Keratinocyte (primary cell): ENCODE data around the gene SPOPL.

Experiments
- CTCF ChIP-seq, 3 experiments: IDR thresholded peaks in 1 of 3; conservative IDR thresholded peaks in 1 of 3; optimal IDR thresholded peaks in 1 of 3; 2 replicates in 2 of 3; 3 replicates in 1 of 3; pipeline versions ENCODE3 to v1.5.1; 2011; ENCODE audit warnings: low read length in 3 of 3, mild to moderate bottlenecking in 3 of 3, moderate library complexity in 2 of 3, control low read depth in 1 of 3, inconsistent platforms in 1 of 3; ENCODE audit not compliant: insufficient read depth in 2 of 3; ENCODE audit errors: extremely low read depth in 1 of 3
- EZH2 ChIP-seq: IDR thresholded peaks from one replicate; pipeline ENCODE4 v1.6.1; 2012; ENCODE audit warnings: inconsistent platforms, mild to moderate bottlenecking, low read length, moderate library complexity

DNA sequence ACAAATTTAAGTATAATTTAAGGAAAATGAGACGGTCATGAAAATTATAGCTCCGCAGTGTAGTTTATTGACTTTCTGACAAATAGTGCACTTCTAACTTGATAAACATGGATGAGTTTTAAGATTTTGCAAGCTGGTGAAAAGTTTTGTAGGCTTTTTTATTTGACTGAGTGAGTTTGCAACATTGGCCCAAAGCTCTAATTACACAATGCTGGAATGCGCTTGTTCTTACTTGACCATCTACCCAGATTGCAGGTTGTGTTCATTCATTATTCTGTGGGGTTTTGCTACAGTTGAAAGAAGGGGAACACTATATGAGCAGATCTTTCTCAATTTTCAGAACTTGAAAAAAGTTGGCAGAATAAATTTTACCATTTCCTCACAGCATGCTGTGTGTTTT lies 13.5 kb downstream of the SPOPL start:
- no peak for TF ChIP-seq CTCF (optimal IDR thresholded peaks at IDR 0.05 in 1 of 3, IDR thresholded peaks at IDR 0.05 in 1 of 3, conservative IDR thresholded peaks at IDR 0.05 in 1 of 3; ENCODE audit: extremely low read depth in 1 of 3, insufficient read depth in 2 of 3, low read length in 3 of 3)
- no peak for TF ChIP-seq EZH2
